ENCODE data around the gene PDE8B. TPM values are rescaled to one million over a fixed set of nuclear protein-coding genes. Genes with fewer than 3 reads are reported as not detected.

PDE8B gene
- total RNA-seq, 1 donor from 2014 or later = 0.33 TPM

DNA sequence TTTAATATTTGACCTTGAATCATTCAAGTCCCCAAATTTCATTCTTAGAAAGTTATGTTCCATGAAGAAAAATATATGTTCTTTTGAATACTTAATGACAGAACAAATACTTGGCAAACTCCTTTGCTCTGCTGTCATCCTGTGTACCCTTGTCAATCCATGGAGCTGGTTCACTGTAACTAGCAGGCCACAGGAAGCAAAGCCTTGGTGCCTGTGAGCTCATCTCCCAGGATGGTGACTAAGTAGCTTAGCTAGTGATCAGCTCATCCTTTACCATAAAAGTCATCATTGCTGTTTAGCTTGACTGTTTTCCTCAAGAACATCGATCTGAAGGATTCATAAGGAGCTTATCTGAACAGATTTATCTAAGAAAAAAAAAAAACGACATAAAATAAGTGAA is 216.2 kb downstream of the PDE8B start:
- TF ChIP-seq, protein P1, sequence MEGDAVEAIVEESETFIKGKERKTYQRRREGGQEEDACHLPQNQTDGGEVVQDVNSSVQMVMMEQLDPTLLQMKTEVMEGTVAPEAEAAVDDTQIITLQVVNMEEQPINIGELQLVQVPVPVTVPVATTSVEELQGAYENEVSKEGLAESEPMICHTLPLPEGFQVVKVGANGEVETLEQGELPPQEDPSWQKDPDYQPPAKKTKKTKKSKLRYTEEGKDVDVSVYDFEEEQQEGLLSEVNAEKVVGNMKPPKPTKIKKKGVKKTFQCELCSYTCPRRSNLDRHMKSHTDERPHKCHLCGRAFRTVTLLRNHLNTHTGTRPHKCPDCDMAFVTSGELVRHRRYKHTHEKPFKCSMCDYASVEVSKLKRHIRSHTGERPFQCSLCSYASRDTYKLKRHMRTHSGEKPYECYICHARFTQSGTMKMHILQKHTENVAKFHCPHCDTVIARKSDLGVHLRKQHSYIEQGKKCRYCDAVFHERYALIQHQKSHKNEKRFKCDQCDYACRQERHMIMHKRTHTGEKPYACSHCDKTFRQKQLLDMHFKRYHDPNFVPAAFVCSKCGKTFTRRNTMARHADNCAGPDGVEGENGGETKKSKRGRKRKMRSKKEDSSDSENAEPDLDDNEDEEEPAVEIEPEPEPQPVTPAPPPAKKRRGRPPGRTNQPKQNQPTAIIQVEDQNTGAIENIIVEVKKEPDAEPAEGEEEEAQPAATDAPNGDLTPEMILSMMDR (IDR thresholded peaks at IDR 0.05; ENCODE audit: insufficient read depth, low read length, poor library complexity, severe bottlenecking) = no peak
- no peaks in the 10 kb centered on the region for H3K27me3 ChIP-seq (ENCODE audit: control insufficient read depth, insufficient read depth, low read length)
- H3K36me3 ChIP-seq (ENCODE audit: control insufficient read depth, insufficient read depth, low read length) = no peaks in the 10 kb centered on the region
- no peak overlapping the region for H3K4me3 ChIP-seq (ENCODE audit: low read depth, low read length)
- no peak for DNase-seq (ENCODE audit: low read depth)

DNA sequence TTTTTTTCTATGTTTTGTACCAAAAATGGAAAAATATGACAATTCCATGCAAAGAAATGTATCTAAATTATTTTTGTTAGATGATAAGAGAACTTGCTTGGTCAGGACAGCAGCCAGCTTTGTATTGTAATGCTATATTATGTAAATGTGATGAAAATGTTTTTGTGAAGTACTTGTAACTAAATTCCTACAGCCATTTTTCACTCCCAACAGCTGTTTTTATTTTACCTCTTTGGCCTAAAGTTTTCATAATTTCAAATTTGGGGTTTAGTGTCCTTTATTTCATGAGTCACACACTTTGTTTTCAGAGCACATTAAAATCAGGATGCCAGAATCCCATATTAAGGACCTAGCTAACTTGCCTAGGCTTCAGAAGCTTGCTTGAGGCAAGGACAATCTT is 217.5 kb downstream of the PDE8B start:
- DNase-seq (ENCODE audit: low read depth) = no peak
- TF ChIP-seq, protein P1 (IDR thresholded peaks at IDR 0.05; ENCODE audit: insufficient read depth, low read length, poor library complexity, severe bottlenecking) = no peak

DNA sequence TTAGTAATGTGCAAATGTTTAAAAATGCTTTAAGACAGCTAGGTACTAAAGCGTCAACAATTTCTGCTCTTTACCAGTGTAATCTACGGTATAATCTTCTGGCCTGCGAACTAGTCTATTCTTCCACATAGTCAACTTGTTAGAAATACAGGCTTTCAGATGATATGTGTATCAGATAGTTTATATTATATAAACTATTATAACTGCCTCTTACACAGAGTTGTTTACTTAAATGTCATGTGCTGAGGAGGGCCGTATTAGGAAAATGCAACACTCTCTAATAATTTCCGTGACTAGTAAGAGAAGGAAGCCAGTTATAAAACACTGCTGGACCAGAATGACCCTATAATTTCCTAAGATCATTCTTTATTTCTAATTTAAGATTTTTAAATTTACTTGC is 218.0 kb downstream of the PDE8B start:
- H3K36me3 ChIP-seq (ENCODE audit: control insufficient read depth, insufficient read depth, low read length) = no peaks in the 10 kb centered on the region
- no peaks in the 10 kb centered on the region for H3K27me3 ChIP-seq (ENCODE audit: control insufficient read depth, insufficient read depth, low read length)
- TF ChIP-seq, protein P1 (IDR thresholded peaks at IDR 0.05; ENCODE audit: insufficient read depth, low read length, poor library complexity, severe bottlenecking) = no peak
- no peak overlapping the region for H3K4me3 ChIP-seq (ENCODE audit: low read depth, low read length)
- DNase-seq (ENCODE audit: low read depth) = no peak

More for the DNA sequence above, 217.5 kb downstream of the PDE8B start:
- H3K27me3 ChIP-seq (ENCODE audit: control insufficient read depth, insufficient read depth, low read length) = no peaks in the 10 kb centered on the region
- H3K4me3 ChIP-seq (ENCODE audit: low read depth, low read length) = no peak overlapping the region
- no peaks in the 10 kb centered on the region for H3K36me3 ChIP-seq (ENCODE audit: control insufficient read depth, insufficient read depth, low read length)

DNA sequence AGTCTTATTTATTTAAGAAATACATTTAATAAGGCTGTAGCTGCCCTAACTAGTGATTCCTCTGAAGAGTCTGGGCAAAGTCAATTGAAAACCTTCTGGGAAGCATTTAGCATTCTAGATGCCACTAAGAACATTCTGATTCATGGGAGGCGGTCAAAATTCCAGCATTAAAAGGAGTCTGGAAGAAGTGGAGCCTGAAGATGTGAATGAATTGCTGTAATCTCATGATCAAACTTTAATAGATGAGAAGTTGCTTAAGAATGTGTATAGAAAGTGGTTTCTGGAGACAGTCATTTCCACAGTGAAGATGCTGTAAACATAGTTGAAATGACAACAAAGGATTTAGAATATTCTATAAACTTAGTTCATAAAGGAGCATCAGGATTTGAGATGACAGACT is 220.2 kb downstream of the PDE8B start:
- TF ChIP-seq, protein P1 (IDR thresholded peaks at IDR 0.05; ENCODE audit: insufficient read depth, low read length, poor library complexity, severe bottlenecking) = no peak
- no peak for DNase-seq (ENCODE audit: low read depth)
- Histone ChIP-seq H3K4me3 (ENCODE audit: low read depth, low read length) (no peak overlapping the region), H3K36me3 (ENCODE audit: control insufficient read depth, insufficient read depth, low read length) (no peaks in the 10 kb centered on the region), H3K27me3 (ENCODE audit: control insufficient read depth, insufficient read depth, low read length) (no peaks in the 10 kb centered on the region)

DNA sequence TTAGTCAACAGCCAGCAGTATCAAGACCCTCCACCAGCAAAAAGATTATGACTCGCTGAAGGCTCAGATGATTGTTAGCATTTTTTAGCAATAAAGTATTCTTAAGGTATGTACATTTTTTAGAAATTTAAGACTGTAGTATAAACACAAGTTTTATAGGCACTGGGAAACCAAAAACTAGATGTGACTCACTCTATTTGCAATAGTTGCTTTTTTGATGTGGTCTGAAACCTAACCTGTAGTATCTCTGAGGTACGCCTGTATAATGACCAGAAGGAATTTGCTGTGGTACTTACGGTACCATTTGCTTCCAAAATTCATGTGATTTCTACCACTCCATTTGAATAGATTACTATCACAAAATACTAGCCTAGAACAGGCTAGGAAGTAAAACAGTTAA is 220.8 kb downstream of the PDE8B start:
- Histone ChIP-seq H3K36me3 (ENCODE audit: control insufficient read depth, insufficient read depth, low read length) (no peaks in the 10 kb centered on the region), H3K27me3 (ENCODE audit: control insufficient read depth, insufficient read depth, low read length) (no peaks in the 10 kb centered on the region), H3K4me3 (ENCODE audit: low read depth, low read length) (no peak overlapping the region)
- DNase-seq (ENCODE audit: low read depth) = no peak
- TF ChIP-seq, protein P1 (IDR thresholded peaks at IDR 0.05; ENCODE audit: insufficient read depth, low read length, poor library complexity, severe bottlenecking) = no peak

DNA sequence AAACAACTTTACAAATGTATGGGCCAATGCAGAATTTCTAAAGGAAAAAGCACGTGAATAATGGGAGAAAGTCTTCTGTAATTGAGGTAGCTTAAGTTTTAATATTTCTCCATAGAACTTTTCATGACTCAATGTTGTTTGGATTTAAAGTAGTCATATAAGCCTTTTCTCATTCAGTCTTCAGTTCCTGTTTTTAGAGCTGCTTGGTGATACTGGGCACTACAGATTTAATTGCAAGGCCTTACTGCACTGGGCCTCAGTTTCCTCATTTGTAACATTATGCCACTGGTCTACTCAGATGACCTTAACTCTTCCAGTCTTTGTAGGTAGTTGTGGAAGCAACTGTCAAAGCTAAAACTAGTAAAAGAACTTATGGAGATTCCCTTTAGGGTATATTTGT is 221.2 kb downstream of the PDE8B start:
- no peak for DNase-seq (ENCODE audit: low read depth)
- Histone ChIP-seq H3K36me3 (ENCODE audit: control insufficient read depth, insufficient read depth, low read length) (no peaks in the 10 kb centered on the region), H3K4me3 (ENCODE audit: low read depth, low read length) (no peak overlapping the region), H3K27me3 (ENCODE audit: control insufficient read depth, insufficient read depth, low read length) (no peaks in the 10 kb centered on the region)
- TF ChIP-seq, protein P1 (IDR thresholded peaks at IDR 0.05; ENCODE audit: insufficient read depth, low read length, poor library complexity, severe bottlenecking) = no peak

All from kidney epithelial cell (primary cell).